ENCODE measurements around the gene ARHGAP29.
A peak's percentile ranks its signal among the peaks of the same experiment; 100 is the strongest.

Gene ARHGAP29

GRCh38 chr1:94237291-94238226 lies at the start of gene ARHGAP29:
Gene ARHGAP29, minus strand, starts transcription at chr1:94237584. Its CDS starts 5,973 bp downstream, at chr1:94231611.
- DNase-seq (ENCODE audit: low read depth) = peak; percentile 7

- no peak for DNase-seq (ENCODE audit: low read depth)
Observed at GRCh38 chr1:94286864-94287437, 49.6 kb upstream of the ARHGAP29 start.

- no peak for DNase-seq (ENCODE audit: low read depth)
Observed at GRCh38 chr1:94285031-94285654, 47.8 kb upstream of the ARHGAP29 start.

- DNase-seq (ENCODE audit: low read depth) = no peak
Observed at GRCh38 chr1:94284476-94284875, 47.1 kb upstream of the ARHGAP29 start.

GRCh38 chr1:94283462-94283861 lies 46.1 kb upstream of the ARHGAP29 start:
- no peak for DNase-seq (ENCODE audit: low read depth)

- no peak for DNase-seq (ENCODE audit: low read depth)
Observed at GRCh38 chr1:94282143-94282711, 44.8 kb upstream of the ARHGAP29 start.

GRCh38 chr1:94281361-94282142 lies 44.2 kb upstream of the ARHGAP29 start:
- no peak for DNase-seq (ENCODE audit: low read depth)

- DNase-seq (ENCODE audit: low read depth) = no peak
Observed at GRCh38 chr1:94280541-94280940, 43.2 kb upstream of the ARHGAP29 start.

- no peak for DNase-seq (ENCODE audit: low read depth)
Observed at GRCh38 chr1:94279462-94279861, 42.1 kb upstream of the ARHGAP29 start.

- no peak for DNase-seq (ENCODE audit: low read depth)
Observed at GRCh38 chr1:94279038-94279437, 41.7 kb upstream of the ARHGAP29 start.

- DNase-seq (ENCODE audit: low read depth) = no peak
Observed at GRCh38 chr1:94276988-94277434, 39.6 kb upstream of the ARHGAP29 start.

- DNase-seq (ENCODE audit: low read depth) = no peak
Observed at GRCh38 chr1:94275083-94275482, 37.7 kb upstream of the ARHGAP29 start.

- DNase-seq (ENCODE audit: low read depth) = no peak
Observed at GRCh38 chr1:94274561-94274960, 37.2 kb upstream of the ARHGAP29 start.

GRCh38 chr1:94273111-94273510 lies 35.7 kb upstream of the ARHGAP29 start:
- DNase-seq (ENCODE audit: low read depth) = no peak

- DNase-seq (ENCODE audit: low read depth) = no peak
Observed at GRCh38 chr1:94272388-94272787, 35.0 kb upstream of the ARHGAP29 start.

- DNase-seq (ENCODE audit: low read depth) = no peak
Observed at GRCh38 chr1:94271373-94271772, 34.0 kb upstream of the ARHGAP29 start.

- DNase-seq (ENCODE audit: low read depth) = no peak
Observed at GRCh38 chr1:94270801-94271203, 33.4 kb upstream of the ARHGAP29 start.

GRCh38 chr1:94269921-94270320 lies 32.5 kb upstream of the ARHGAP29 start:
- DNase-seq (ENCODE audit: low read depth) = no peak

- no peak for DNase-seq (ENCODE audit: low read depth)
Observed at GRCh38 chr1:94265906-94266305, 28.5 kb upstream of the ARHGAP29 start.

- no peak for DNase-seq (ENCODE audit: low read depth)
Observed at GRCh38 chr1:94265011-94265422, 27.6 kb upstream of the ARHGAP29 start.

GRCh38 chr1:94260635-94261387 lies 23.4 kb upstream of the ARHGAP29 start:
- no peak for DNase-seq (ENCODE audit: low read depth)

Data from stimulated activated CD8-positive, alpha-beta memory T cell treated with anti-CD3 and anti-CD28 coated beads, Interleukin-12 subunit alpha, Interleukin-12 subunit beta, amount 100 ng/mL, for 1 hour (primary cell).